OCI-M2 (cell line): ENCODE measurements around the gene OXER1.
"Not testable (repeated sequence)": the region's sequence is repeated elsewhere in the genome, so short reads cannot be mapped to it uniquely, and the experiment has no call there.

Experiments
- DNase-seq: peaks from one replicate; lab custom pipeline; 2025; ENCODE audit not compliant: unreplicated experiment; lab: John Stamatoyannopoulos, UW

The OXER1 gene

GRCh38 chr2:42752816-42753813 lies 10.8 kb downstream of the OXER1 start:
- DNase-seq = no peak

GRCh38 chr2:42752314-42752713 lies 11.6 kb downstream of the OXER1 start:
- DNase-seq = no peak

- no peak for DNase-seq
Observed at GRCh38 chr2:42748840-42749239, 15.1 kb downstream of the OXER1 start.

GRCh38 chr2:42747422-42747821 lies 16.5 kb downstream of the OXER1 start:
- DNase-seq = no peak

- no peak for DNase-seq
Observed at GRCh38 chr2:42744545-42745082, 19.3 kb downstream of the OXER1 start.

- DNase-seq = no peak
Observed at GRCh38 chr2:42743659-42743990, 20.3 kb downstream of the OXER1 start.

GRCh38 chr2:42742740-42743658 lies 20.9 kb downstream of the OXER1 start:
- DNase-seq = no peak

- DNase-seq = no peak
Observed at GRCh38 chr2:42741140-42741539, 22.8 kb downstream of the OXER1 start.

GRCh38 chr2:42736598-42737322 lies 27.2 kb downstream of the OXER1 start:
- DNase-seq = no peak

GRCh38 chr2:42733852-42734251 lies 30.1 kb downstream of the OXER1 start:
- DNase-seq = no peak

GRCh38 chr2:42731316-42731715 lies 32.6 kb downstream of the OXER1 start:
- not testable (repeated sequence) for DNase-seq

GRCh38 chr2:42726680-42727079 lies 37.3 kb downstream of the OXER1 start:
- DNase-seq = no peak

GRCh38 chr2:42725657-42726056 lies 38.3 kb downstream of the OXER1 start:
- no peak for DNase-seq

- DNase-seq = no peak
Observed at GRCh38 chr2:42724886-42725285, 39.0 kb downstream of the OXER1 start.

GRCh38 chr2:42723465-42723864 lies 40.5 kb downstream of the OXER1 start:
- no peak for DNase-seq

- DNase-seq = no peak
Observed at GRCh38 chr2:42722320-42723190, 41.4 kb downstream of the OXER1 start.

GRCh38 chr2:42721898-42722297 lies 42.0 kb downstream of the OXER1 start:
- DNase-seq = no peak

GRCh38 chr2:42714686-42715085 lies 49.2 kb downstream of the OXER1 start:
- no peak for DNase-seq

- no peak for DNase-seq
Observed at GRCh38 chr2:42713920-42714319, 50.0 kb downstream of the OXER1 start.

- no peak for DNase-seq
Observed at GRCh38 chr2:42712934-42713333, 51.0 kb downstream of the OXER1 start.
